ENCODE data around the gene ARHGEF37.

Gene ARHGEF37

DNA sequence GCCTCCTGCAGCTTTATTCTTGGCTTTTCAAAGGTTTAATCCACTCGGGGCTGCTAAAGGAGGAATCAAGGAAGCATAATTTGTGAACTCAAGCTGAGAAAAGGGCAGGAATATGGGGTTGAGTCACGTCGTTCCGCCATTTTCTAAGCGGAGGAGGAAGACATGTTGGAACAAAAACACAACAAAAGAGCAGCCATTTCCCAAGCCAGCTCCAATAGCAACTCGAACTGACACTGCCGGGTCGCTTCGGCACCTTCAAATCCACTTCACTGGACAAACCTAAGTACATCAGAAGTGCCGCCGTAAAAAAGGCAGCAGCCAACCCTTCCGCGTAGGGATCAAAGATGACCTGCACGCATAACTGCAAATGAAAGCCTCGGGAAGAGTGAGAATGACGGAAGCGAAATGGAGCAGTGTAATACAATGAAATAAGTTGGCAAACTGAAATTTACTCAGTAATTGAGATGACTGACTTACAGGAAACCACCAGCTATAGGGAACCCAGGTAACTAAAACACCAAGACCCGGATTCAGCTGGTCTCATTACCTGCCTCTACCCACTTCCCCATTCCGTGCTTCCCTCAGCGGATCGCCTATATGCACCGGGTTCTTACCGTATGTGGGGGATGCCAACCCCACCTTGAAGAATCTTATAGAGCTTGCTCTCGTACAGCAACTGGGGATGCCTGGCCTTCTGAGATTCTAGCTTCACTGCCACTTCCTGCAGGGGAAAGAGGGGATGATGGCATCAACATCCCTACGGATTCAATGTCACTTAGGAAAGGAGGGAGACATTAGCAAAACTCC, 31.6 kb upstream of the ARHGEF37 start:
- ChIA-PET POLR2A (interaction anchor here (0.7 to 3.3 kb wide), 12 partner anchors 13 to 204 kb away, joined by 3 to 13 read pairs (median 4); partner anchors contain the start of genes ARHGEF37, GRPEL2 and PCYOX1L), CTCF (interaction anchor here (1.0 to 1.6 kb wide), 2 partner anchors 115 to 182 kb away, joined by 3 to 4 read pairs; no protein-coding TSS in a partner anchor)
- DNase-seq (ENCODE audit: extremely low spot score): peak; percentile 39
- TF ChIP-seq L3MBTL2 (conservative IDR thresholded peaks at IDR 0.05): no peak
- no peak for TF ChIP-seq HDGF (IDR thresholded peaks at IDR 0.05; ENCODE audit: borderline replicate concordance)
- no peak for TF ChIP-seq ARNT (IDR thresholded peaks at IDR 0.05)
- TF ChIP-seq FOXM1 (IDR thresholded peaks at IDR 0.05; ENCODE audit: borderline replicate concordance): no peak
- no peak for TF ChIP-seq FOXA1 (IDR thresholded peaks at IDR 0.05)
- TF ChIP-seq NFRKB (IDR thresholded peaks at IDR 0.05): 0 out of 2 replicates have a peak, but pooled peaks have one; percentile 37

DNA sequence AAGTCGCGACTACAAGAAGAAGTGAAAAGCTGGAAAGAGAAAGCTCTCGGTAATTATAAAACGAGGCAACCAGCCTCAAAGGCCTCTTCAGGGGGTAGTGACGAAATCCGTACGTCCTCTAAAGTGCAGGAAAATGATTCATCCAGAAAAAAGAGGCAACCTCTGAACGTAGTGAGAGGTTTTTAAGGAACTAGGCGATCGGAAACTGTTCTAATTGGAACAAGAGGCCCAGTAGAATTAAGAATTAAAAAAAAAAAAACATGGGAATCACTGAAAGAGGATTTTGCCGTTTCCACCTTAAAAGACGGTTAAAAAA, 31.1 kb upstream of the ARHGEF37 start:
- POLR2A ChIA-PET: interaction anchor here (0.9 to 3.3 kb wide), 11 partner anchors 9 to 205 kb away, joined by 3 to 13 read pairs (median 5); partner anchors contain the start of genes ARHGEF37, GRPEL2 and PCYOX1L
- no peak for TF ChIP-seq SP1 (IDR thresholded peaks at IDR 0.05)
- TF ChIP-seq, protein P1, sequence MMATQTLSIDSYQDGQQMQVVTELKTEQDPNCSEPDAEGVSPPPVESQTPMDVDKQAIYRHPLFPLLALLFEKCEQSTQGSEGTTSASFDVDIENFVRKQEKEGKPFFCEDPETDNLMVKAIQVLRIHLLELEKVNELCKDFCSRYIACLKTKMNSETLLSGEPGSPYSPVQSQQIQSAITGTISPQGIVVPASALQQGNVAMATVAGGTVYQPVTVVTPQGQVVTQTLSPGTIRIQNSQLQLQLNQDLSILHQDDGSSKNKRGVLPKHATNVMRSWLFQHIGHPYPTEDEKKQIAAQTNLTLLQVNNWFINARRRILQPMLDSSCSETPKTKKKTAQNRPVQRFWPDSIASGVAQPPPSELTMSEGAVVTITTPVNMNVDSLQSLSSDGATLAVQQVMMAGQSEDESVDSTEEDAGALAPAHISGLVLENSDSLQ (IDR thresholded peaks at IDR 0.05): no peak
- TF ChIP-seq CTBP1 (IDR thresholded peaks at IDR 0.05; ENCODE audit: borderline replicate concordance): no peak
- CTCF ChIA-PET: interaction anchor here (0.7 to 1.6 kb wide), 2 partner anchors 116 to 260 kb away, joined by 4 to 11 read pairs; no protein-coding TSS in a partner anchor
- DNase-seq (ENCODE audit: extremely low spot score): no peak

DNA sequence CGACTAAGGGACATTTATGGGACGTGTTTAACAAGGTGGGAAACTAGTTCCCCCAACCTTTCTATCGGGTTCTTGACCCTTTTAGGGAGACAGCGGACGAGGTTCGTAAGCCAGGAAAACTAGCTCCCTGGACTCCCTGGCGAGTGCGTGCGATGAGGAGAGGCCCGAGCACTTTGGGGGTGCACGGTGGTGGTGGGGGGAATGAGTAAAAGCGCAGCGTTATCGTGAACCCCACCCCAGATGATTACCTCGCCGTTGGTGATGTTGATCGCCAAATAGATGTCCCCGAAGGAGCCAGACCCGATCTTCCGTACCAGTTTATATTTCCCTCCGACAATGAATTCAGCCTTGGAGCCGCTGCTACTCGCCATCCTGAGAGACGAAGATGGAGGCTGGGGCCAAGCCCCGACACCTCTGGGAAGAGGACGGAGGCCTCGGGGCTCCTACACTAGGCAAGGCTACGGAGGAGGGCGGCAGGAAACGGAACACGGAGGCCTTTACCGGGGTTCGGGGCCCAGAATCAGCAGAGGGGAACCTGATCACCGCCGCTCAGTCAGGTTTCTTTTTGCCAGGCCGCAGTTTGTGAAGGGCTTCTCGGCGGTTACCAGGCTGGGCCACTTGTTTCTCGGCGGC, 30.6 kb upstream of the ARHGEF37 start:
- ChIA-PET CTCF (interaction anchor here (0.7 to 2.0 kb wide), 8 partner anchors 8 to 261 kb away, joined by 3 to 14 read pairs (median 4); no protein-coding TSS in a partner anchor), POLR2A (interaction anchor here (0.8 to 3.3 kb wide), 36 partner anchors 7 to 206 kb away, joined by 3 to 26 read pairs (median 5); partner anchors contain the start of genes ARHGEF37, GRPEL2 and PCYOX1L)
- no peak for TF ChIP-seq L3MBTL2 (conservative IDR thresholded peaks at IDR 0.05)
- TF ChIP-seq, protein P1 (IDR thresholded peaks at IDR 0.05): no peak
- no peak for DNase-seq (ENCODE audit: extremely low spot score)

DNA sequence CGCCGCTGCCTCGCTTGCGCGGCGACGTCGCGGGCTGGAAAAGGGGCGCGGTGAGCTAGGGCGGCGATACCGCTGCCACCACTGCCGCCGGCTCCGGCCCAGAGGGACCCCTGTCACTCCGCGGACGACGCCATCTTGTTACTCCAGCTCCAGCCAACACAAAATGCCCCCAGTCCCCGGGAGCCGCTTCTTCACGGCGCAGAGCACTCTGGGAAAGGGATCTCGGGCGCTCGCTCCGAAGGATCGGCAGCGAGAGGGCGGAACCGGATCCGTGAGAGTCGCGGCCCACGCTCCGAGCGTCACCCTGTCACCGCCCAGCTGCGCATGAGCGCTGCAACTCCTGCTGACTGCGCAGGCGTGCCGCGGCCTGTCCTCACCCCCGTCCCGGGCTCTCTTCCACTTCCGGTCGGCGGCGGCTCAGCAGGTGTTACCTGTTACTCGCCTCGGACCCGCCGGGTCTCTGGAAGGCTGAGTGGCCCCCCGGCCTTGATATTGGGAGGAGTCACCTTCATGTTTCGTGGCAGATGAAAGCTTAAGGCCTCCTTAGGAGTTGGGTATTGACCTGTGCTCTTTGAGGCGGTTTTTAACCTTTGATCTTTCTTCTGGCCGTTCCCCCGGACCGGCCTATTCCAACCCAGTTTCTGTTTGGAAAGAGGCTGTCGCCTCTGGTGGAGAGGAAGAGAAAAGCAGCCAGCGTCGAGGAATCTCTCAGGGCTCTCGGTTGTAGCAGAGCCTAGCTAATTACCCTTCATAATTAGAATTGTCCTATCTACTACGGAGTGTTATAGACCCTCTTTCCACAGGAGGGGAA, 29.9 kb upstream of the ARHGEF37 start, which contains the start of gene CSNK1A1:
Gene CSNK1A1, minus strand, starts transcription at position 213 of the 811 bp plus-strand sequence. CDS start 475 bp downstream, outside the sequence.
- peak; percentile 99 for DNase-seq (ENCODE audit: extremely low spot score)
- ChIA-PET CTCF (interaction anchor here (0.7 to 2.0 kb wide), 11 partner anchors 9 to 170 kb away, joined by 3 to 14 read pairs (median 4); partner anchors contain the start of gene ARHGEF37), POLR2A (interaction anchor here (0.8 to 3.3 kb wide), 33 partner anchors 8 to 206 kb away, joined by 3 to 26 read pairs (median 5); partner anchors contain the start of gene GRPEL2)
- TF ChIP-seq TARDBP (IDR thresholded peaks at IDR 0.05): no peak
- peak; percentile 49; the same call in 1 of the 2 replicates for TF ChIP-seq NFRKB (IDR thresholded peaks at IDR 0.05)
- TF ChIP-seq ZNF384 (IDR thresholded peaks at IDR 0.05): no peak
- TF ChIP-seq BHLHE40 (IDR thresholded peaks at IDR 0.05; ENCODE audit: borderline replicate concordance): no peak
- no peak for TF ChIP-seq ARNT (IDR thresholded peaks at IDR 0.05)
- TF ChIP-seq CTBP1 (IDR thresholded peaks at IDR 0.05; ENCODE audit: borderline replicate concordance): no peak
- TF ChIP-seq FOXM1 (IDR thresholded peaks at IDR 0.05; ENCODE audit: borderline replicate concordance): no peak
- TF ChIP-seq L3MBTL2 (conservative IDR thresholded peaks at IDR 0.05): peak; percentile 46
- no peak for TF ChIP-seq HDGF (IDR thresholded peaks at IDR 0.05; ENCODE audit: borderline replicate concordance)
- TF ChIP-seq, protein P1 (IDR thresholded peaks at IDR 0.05): peak; percentile 87
- TF ChIP-seq SUZ12 (IDR thresholded peaks at IDR 0.05): no peak
- peak; percentile 76 for TF ChIP-seq ELF4 (IDR thresholded peaks at IDR 0.05)
- peak; percentile 75; the same call in 1 of the 2 replicates for TF ChIP-seq LEF1 (IDR thresholded peaks at IDR 0.05; ENCODE audit: borderline replicate concordance)

DNA sequence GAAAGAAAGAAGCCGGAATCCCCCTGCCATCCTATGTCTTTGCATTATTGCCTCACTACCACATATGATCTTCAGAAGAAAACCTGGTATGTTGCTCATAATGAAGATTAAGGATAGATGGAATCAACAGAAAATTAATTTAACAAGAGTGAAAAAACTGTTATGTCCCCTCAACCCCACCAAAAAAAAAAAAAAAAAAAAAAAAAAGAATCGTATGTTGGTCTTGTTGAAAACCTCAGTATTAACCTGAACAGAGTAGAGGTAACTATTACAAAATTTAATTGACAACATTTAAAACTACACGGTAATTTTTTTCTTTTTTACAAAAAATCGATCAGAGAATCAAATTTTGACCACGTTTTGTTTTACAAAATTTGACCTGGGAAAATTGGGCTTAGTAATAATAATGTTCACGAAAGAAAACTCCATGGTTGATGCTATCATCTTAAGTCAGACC, 29.2 kb upstream of the ARHGEF37 start:
- no peak for DNase-seq (ENCODE audit: extremely low spot score)
- no peak for TF ChIP-seq BHLHE40 (IDR thresholded peaks at IDR 0.05; ENCODE audit: borderline replicate concordance)
- TF ChIP-seq LEF1 (IDR thresholded peaks at IDR 0.05; ENCODE audit: borderline replicate concordance): no peak
- TF ChIP-seq L3MBTL2 (conservative IDR thresholded peaks at IDR 0.05): no peak; the same call in 1 of the 2 replicates
- TF ChIP-seq TARDBP (IDR thresholded peaks at IDR 0.05): no peak
- no peak for TF ChIP-seq ELF4 (IDR thresholded peaks at IDR 0.05)
- TF ChIP-seq SUZ12 (IDR thresholded peaks at IDR 0.05): no peak
- no peak for TF ChIP-seq FOXA1 (IDR thresholded peaks at IDR 0.05)
- no peak for TF ChIP-seq ARNT (IDR thresholded peaks at IDR 0.05)
- TF ChIP-seq HDGF (IDR thresholded peaks at IDR 0.05; ENCODE audit: borderline replicate concordance): no peak
- no peak for TF ChIP-seq FOXM1 (IDR thresholded peaks at IDR 0.05; ENCODE audit: borderline replicate concordance)
- no peak for TF ChIP-seq CTBP1 (IDR thresholded peaks at IDR 0.05; ENCODE audit: borderline replicate concordance)
- no peak for TF ChIP-seq SP1 (IDR thresholded peaks at IDR 0.05)
- TF ChIP-seq, protein P1 (IDR thresholded peaks at IDR 0.05): no peak
- TF ChIP-seq ZNF384 (IDR thresholded peaks at IDR 0.05): no peak
- TF ChIP-seq FOXK2 (IDR thresholded peaks at IDR 0.05): no peak
- no peak for TF ChIP-seq NFRKB (IDR thresholded peaks at IDR 0.05)
- POLR2A ChIA-PET: interaction anchor here (0.8 to 3.3 kb wide), 26 partner anchors 8 to 207 kb away, joined by 3 to 26 read pairs (median 6); partner anchors contain the start of gene GRPEL2
- CTCF ChIA-PET: interaction anchor here (0.7 to 2.0 kb wide), 9 partner anchors 9 to 171 kb away, joined by 3 to 14 read pairs (median 4); partner anchors contain the start of gene ARHGEF37
